MM.1S (cell line): ENCODE measurements around the gene MAML3.

ENCODE experiments used
- CTCF ChIP-seq: fragments of 300-600 bp; sonication (generic); IDR thresholded peaks from 2 replicates; pipeline ENCODE4 v1.5.1; 2016; ENCODE audit warnings: antibody characterized with exemption, low read length, mixed read lengths
- EZH2phosphoT487 ChIP-seq: fragments of 300-600 bp; sonication (generic); IDR thresholded peaks from 2 replicates; pipeline ENCODE4 v1.6.1; 2018; ENCODE audit warnings: antibody characterized with exemption, low read length

DNA sequence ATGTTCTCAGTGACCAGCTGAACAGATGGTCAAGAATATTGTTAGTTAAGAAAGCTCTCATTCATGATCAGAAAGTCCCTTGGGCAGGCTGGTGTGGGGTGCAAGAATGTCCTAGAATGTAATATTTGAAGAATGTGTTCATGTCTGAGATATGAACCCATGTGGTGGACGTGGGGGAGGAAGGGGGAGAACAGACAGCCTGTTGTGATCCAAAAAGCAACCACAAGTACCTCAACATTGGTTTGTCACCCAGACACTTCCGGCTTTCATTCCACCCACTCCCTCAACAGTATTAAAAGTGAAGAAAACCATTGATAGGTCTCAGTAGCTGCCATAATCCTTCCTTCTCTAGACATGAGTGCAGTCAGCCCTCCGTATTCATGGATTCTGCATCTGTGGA, 82.2 kb downstream of the MAML3 start:
- TF ChIP-seq CTCF (no peak), EZH2phosphoT487 (no peak)
